Urothelium cell line (cell line): Measurements from ENCODE around the gene IQGAP2.

Experiments
- DNase-seq: peaks from one replicate; pipeline ENCODE4 v3.0.0; 2011; ENCODE audit warnings: low spot score, mixed read lengths
- FAIRE-seq: peaks from 2 replicates; lab custom pipeline; 2011; peaks lifted over from hg19 to GRCh38; lab: Jason Lieb, UNC

The IQGAP2 gene

GRCh38 chr5:76625087-76625815 is 222.2 kb downstream of the IQGAP2 start:
- no peak for FAIRE-seq
- DNase-seq, result no peak

DNA sequence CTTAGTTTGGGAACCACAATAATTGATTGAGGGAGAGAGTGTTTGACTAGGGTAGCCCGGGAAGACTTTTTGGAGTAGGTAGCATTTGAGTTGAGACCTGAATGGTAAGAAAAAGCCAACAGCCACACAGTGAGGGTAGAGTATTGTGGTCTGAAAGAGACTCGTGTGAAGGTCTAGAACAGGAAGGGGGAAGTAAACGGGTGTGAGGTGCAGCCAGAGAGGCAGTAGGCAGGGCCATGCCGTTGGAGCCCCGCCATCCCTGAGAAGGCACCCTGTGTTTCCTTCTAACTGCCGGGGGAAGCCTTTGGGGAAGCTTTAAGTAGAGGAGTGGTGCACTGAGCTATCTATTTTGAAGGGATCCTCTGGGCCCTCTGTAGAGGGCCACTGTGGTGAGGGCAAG is 223.7 kb downstream of the IQGAP2 start:
- DNase-seq (no peak), FAIRE-seq (no peak)

GRCh38 chr5:76634661-76635060 is 231.6 kb downstream of the IQGAP2 start:
- DNase-seq (no peak), FAIRE-seq (no peak)

- FAIRE-seq, result no peak
- no peak for DNase-seq
These were observed 234.4 kb downstream of the IQGAP2 start for GRCh38 chr5:76637490-76637889.

GRCh38 chr5:76638479-76638878 is 235.4 kb downstream of the IQGAP2 start:
- DNase-seq, result no peak
- FAIRE-seq, result no peak

DNA sequence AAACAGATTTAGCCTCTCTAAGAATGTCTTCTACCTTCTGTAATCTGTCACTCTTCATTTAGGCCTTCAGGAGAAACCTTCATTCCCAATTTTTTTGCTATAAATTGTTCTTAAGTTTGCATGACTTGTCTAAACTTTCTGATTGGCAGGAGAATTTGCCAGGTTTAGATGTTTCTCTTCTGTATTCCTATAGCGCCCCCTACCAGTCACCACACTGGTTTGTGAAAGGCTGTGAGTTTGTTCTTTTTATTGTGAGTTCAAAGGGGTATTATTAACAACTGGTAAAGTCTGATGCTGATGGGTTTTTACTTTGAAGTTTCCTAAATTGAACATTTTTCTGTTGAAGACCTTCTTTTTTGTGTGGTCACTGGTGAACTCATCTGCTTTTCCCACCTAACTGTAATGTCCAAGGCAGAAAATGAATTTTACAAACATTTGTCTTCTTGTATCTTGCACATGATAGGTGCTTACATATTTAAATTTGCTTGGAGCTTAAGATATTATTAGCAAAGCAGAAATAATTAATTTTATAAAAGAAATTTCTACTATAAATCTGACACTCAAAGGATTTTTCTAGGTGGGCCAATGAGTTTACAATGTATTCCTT is 238.5 kb downstream of the IQGAP2 start:
- DNase-seq (peak; percentile 36), FAIRE-seq (no peak)

- no peak for FAIRE-seq
- DNase-seq, result no peak
These were observed 239.4 kb downstream of the IQGAP2 start for GRCh38 chr5:76642390-76643040.

DNA sequence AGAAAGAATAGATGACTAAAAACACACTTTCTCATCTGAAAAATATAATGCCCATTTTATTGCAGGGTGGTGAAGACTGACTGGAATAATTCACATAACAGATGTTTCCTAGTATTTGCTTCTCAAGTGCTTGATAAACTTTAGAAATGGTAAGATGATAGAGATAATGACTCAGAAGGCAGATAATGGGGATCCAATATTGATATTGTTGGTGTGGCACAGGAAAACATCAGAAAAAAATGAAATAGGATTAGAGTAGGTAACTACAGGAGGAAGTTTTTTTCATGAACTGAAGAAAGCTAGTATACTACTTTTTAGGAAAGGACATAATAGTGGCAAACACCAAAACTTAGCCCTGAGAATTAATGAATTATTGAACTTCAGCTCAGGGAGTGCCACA is 240.3 kb downstream of the IQGAP2 start:
- FAIRE-seq, result no peak
- DNase-seq, result no peak

- no peak for DNase-seq
- FAIRE-seq, result no peak
These were observed 246.1 kb downstream of the IQGAP2 start for GRCh38 chr5:76649140-76649539.

DNA sequence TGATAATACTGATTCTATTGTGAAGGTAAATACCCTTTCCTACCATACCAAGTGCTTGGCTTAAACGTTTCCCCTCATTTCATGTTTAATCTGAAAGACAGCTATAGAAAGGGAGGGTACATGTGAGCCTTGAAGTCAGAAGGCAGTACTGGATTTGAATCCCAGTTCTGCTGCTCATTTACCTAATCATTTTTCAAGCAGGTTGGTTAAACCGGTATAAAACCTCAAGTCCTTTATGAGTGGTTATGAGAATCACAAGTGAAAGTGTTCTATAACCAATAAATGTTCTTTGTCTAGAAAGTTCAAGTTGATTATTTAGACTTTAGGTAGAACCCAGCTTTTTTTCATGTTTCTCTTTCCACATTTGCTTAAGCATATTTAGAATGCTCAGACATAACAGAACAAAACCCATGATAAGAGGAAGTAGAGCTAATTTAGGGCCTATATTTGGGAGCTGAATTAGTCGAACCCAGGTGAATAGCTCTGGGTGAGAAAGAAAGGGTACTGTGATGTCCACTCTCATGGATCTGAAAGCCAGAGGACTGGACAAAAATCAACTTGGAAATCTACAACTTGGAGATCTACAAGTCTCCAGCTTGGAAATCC is 249.8 kb downstream of the IQGAP2 start:
- FAIRE-seq (no peak), DNase-seq (no peak)

DNA sequence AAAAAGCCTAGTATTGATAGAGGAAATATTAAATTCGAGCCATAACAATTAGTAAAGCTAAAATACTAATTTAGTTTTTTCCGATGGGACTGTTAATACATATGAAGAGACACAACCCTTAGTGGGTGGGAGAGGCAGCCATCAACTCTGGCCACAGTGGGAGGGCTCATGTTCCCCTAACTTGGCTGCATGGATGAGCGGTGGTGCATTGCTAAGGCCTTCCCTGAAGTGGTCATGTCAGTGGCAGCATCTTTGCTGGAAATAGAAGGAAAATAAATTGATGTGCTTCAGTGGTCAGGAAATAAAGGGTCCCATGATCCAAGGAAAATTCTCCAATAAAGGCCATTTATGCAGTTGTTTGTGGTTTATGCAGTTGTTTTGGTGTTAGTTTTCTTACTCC is 254.0 kb downstream of the IQGAP2 start:
- FAIRE-seq (no peak), DNase-seq (no peak)

DNA sequence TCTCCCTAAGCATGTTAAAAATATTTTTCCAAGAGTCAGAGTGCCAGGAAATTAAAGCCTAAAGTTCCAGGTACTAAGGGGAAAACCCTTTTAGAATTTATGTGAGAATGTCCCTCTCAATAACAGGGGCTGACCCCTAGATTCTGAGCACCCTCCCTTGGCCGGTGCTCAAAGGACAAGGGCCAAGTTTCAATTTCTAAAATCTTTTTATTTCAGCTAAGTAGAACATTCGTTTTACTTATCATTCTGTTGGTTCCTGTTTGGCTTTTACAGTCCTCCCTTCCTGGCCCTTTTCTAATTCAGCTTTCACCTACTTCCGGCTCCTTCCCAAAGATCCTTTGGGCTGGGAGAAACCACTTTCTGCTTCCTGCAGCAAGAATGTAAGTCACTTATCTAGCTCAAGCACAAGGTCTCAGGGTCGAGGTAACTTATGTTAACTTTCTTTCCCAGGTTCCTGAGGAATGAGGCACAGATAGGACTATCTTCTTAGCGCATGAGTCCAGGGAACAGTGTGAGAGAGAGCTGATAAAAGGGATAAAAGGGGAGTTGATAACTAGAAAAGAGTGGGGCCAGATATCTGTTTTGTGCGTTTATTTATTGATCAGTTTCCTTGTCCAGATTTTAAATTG is 254.7 kb downstream of the IQGAP2 start:
- DNase-seq (no peak), FAIRE-seq (no peak)

GRCh38 chr5:76660360-76660759 is 257.3 kb downstream of the IQGAP2 start:
- FAIRE-seq, result no peak

DNA sequence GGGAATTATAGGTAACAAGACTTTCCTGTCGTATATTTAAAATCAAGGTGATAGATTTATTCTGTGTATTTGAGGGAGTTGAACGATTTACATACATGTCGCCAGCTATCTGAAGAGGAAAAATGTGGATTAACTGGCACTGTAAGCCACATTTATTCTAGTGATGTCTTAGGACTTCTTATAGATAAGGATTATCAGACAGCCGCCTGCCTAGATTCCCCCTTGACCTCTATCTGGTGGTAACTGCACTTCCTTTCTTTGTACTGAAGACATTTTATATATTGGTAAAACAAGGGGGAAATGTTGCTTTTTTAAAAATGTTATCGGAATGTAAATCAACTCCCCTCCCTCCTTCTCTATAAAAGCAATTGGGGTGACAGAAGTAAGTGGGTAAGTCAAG is 259.4 kb downstream of the IQGAP2 start:
- FAIRE-seq, result no peak

More at GRCh38 chr5:76660360-76660759, 257.3 kb downstream of the IQGAP2 start:
- no peak for DNase-seq

DNA sequence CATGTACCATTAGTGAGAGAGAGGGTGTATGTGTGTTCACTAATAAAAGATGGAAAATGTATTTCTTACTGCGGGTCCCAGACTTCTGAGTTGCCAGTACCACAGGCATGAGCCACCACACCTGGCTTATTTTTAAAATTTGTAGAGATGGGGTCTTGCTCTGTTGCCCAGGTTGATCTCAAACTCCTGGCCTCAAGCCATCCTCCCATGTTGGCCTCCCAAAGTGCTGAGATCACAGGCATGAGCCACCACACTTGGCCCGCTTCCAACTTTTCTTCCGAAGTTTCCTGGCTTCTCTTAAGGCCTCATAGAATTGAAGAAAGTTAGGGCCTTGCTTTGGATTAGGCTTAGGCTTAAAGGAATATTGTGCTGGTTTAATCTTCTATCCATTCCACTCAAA is 260.5 kb downstream of the IQGAP2 start:
- DNase-seq, result no peak
- FAIRE-seq, result no peak

More for the DNA sequence above, 259.4 kb downstream of the IQGAP2 start:
- DNase-seq, result no peak

DNA sequence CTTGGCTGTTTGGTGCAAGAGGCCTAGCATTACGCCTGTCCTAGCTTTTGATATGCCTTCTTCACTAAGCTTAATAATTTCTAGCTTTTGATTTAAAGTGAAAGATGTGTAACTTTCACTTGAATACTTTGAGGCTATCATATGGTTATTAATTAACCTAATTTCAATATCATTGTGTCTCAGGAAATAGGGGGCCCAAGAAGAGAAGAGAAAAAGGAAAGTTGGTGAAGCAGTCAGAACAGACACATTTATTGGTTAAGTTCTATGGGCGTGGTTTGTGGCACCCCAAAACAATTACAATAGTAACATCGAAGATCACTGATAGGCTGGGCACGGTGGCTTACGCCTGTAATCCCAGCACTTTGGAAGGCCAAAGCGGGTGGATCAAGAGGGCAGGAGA is 261.0 kb downstream of the IQGAP2 start:
- FAIRE-seq, result no peak
- no peak for DNase-seq

DNA sequence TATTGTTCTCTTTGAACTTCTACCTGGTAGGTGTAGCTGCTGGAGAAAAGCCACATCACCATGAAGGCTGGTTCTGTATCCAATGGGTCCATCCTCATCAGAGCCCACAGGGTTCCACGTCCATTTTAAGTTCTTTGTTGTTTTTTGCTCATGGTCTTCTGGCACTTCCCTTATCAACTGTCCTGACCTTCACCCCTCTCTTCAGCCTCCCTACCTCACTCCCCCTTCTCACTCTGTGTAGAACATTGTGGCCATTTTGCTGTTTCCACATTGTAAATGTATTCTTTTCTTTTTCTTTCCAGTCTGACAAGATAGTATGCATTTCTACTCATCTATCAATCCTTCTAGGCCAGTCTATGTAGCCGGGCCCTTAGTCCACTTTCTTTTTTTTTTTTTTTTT is 264.4 kb downstream of the IQGAP2 start:
- no peak for FAIRE-seq
- DNase-seq, result no peak

- FAIRE-seq (no peak), DNase-seq (no peak)
These were observed 266.2 kb downstream of the IQGAP2 start for GRCh38 chr5:76669245-76669644.

- no peak for FAIRE-seq
- no peak for DNase-seq
These were observed 267.4 kb downstream of the IQGAP2 start for GRCh38 chr5:76670508-76670907.

GRCh38 chr5:76672242-76672641 is 269.2 kb downstream of the IQGAP2 start:
- no peak for DNase-seq
- FAIRE-seq, result no peak

DNA sequence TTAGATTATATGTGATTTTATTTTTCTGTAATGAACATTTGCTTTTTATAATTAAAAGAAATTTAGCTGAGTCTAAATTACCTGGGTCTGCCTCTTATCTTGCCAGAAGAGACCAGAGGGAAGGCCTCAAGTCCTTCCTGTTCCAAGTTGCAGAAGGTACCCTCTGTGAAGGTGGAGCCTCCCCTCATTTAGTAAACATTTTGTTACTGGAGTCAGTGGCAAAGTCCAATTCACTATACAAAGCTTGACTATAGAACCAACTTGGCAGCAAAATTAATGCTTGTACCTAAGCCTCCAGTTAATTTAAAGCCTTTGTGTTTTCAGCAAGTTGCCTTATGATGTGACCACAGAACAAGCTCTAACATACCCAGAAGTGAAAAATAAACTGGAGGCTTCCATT is 270.0 kb downstream of the IQGAP2 start:
- DNase-seq, result no peak
- no peak for FAIRE-seq
